ENCODE measurements around the gene KLHL24.
A peak's percentile ranks its signal among the peaks of the same experiment; 100 is the strongest.
"Not testable (repeated sequence)": the region's sequence is repeated elsewhere in the genome, so short reads cannot be mapped to it uniquely, and the experiment has no call there.

The KLHL24 gene

GRCh38 chr3:183635107-183635430 is 354 bp upstream of the KLHL24 start:
- H3K4me3 ChIP-seq (ENCODE audit: control insufficient read depth, low read depth, low read length), result peak overlapping the region; percentile 97
- DNase-seq (ENCODE audit: low read depth), result no peak
- TF ChIP-seq CTCF (IDR thresholded peaks at IDR 0.05; ENCODE audit: control insufficient read depth, insufficient read depth, low read depth, low read length, missing control alignments), result no peak

- no peak for TF ChIP-seq CTCF (IDR thresholded peaks at IDR 0.05; ENCODE audit: control insufficient read depth, insufficient read depth, low read depth, low read length, missing control alignments)
- H3K4me3 ChIP-seq (ENCODE audit: control insufficient read depth, low read depth, low read length), result peak overlapping the region; percentile 97
- peak; percentile 73 for DNase-seq (ENCODE audit: low read depth)
Measured at GRCh38 chr3:183636221-183637105, 1.0 kb downstream of the KLHL24 start.

GRCh38 chr3:183637106-183637486 is 1.7 kb downstream of the KLHL24 start:
- DNase-seq (ENCODE audit: low read depth), result no peak
- peak overlapping the region; percentile 97 for H3K4me3 ChIP-seq (ENCODE audit: control insufficient read depth, low read depth, low read length)
- TF ChIP-seq CTCF (IDR thresholded peaks at IDR 0.05; ENCODE audit: control insufficient read depth, insufficient read depth, low read depth, low read length, missing control alignments), result no peak

GRCh38 chr3:183637633-183638032 is 2.2 kb downstream of the KLHL24 start:
- DNase-seq (ENCODE audit: low read depth); H3K4me3 ChIP-seq (ENCODE audit: control insufficient read depth, low read depth, low read length): not testable (repeated sequence)

GRCh38 chr3:183638101-183638852 is 2.9 kb downstream of the KLHL24 start:
- TF ChIP-seq CTCF (IDR thresholded peaks at IDR 0.05; ENCODE audit: control insufficient read depth, insufficient read depth, low read depth, low read length, missing control alignments), result no peak
- no peak overlapping the region for H3K4me3 ChIP-seq (ENCODE audit: control insufficient read depth, low read depth, low read length)
- DNase-seq (ENCODE audit: low read depth), result no peak

GRCh38 chr3:183640635-183641034 is 5.2 kb downstream of the KLHL24 start:
- H3K4me3 ChIP-seq (ENCODE audit: control insufficient read depth, low read depth, low read length); DNase-seq (ENCODE audit: low read depth): not testable (repeated sequence)

- H3K4me3 ChIP-seq (ENCODE audit: control insufficient read depth, low read depth, low read length), result no peak overlapping the region
- no peak for TF ChIP-seq CTCF (IDR thresholded peaks at IDR 0.05; ENCODE audit: control insufficient read depth, insufficient read depth, low read depth, low read length, missing control alignments)
- no peak for DNase-seq (ENCODE audit: low read depth)
Measured at GRCh38 chr3:183641882-183642281, 6.5 kb downstream of the KLHL24 start.

Data from AG09309 (cell line).